Thyroid gland (tissue), 4 donors: ENCODE data around the gene MAP2K2.

ENCODE experiments used
- CTCF ChIP-seq, 6 experiments: fragments of 200-600 bp in 3 of 6; fragments of 450-650 bp in 3 of 6; sonication (generic) in 3 of 6; IDR thresholded peaks; one replicate each; pipeline ENCODE4 v1.5.1; 2016 to 2019; ENCODE audit warnings: antibody characterized with exemption in 6 of 6, mild to moderate bottlenecking in 2 of 6, inconsistent platforms in 1 of 6, moderate library complexity in 1 of 6
- POLR2A ChIP-seq, 2 donors: fragments of 450-650 bp; IDR thresholded peaks; one replicate each; pipeline ENCODE4 v1.6.1; 2017; ENCODE audit warnings: antibody characterized with exemption in 2 of 2, mild to moderate bottlenecking in 2 of 2, moderate library complexity in 1 of 2

DNA sequence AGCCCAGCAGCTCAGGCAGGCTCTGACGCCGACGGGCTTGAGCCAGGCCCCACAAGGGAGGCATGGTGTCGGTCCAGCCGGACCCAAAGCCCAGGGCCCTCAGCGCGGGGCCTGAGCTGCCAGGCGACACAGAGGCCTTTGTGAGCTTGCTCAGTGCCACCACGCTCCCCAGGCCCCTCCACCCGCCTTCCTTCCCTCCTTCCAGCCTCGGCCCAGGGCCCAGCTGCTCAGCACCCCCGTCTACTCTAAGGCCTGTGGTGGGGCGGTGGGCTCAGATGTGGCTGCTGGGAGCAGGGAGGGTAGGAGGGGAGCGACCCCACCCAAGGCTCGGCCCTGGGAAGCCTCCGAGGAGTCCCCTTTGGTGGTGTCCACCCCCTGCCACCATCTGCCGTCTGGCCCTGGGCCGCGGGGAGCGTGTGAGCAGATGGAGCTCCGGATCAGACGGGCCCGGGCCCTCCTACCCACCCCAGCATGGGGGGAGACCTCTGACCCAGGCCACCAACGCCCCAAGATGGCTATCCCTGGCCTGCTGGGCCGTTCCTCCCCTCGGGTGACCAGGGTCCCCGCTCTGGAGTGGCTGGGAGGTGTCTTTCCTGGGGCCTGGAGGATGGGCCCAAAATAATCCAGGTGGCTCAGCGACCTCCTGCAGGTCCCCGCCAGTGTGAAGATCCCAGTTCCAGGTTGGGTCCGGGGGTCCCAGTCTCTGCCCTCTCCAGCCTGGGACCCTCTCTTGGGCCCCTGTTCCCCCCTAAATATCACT, 65.0 kb downstream of the MAP2K2 start:
- TF ChIP-seq CTCF (IDR thresholded peaks at IDR 0.05) (no peak), POLR2A (IDR thresholded peaks at IDR 0.05) (no peak)
